ENCODE results near the gene BAAT.

- TF ChIP-seq CTCF (IDR thresholded peaks at IDR 0.05; ENCODE audit: poor library complexity): no peak
- TF ChIP-seq EZH2phosphoT487 (IDR thresholded peaks at IDR 0.05; ENCODE audit: low read depth, severe bottlenecking, unreplicated experiment): no peak
Measured at GRCh38 chr9:101367323-101367722, 17.5 kb downstream of the BAAT start.
